ENCODE data around the gene CDH4.

CDH4 gene

DNA sequence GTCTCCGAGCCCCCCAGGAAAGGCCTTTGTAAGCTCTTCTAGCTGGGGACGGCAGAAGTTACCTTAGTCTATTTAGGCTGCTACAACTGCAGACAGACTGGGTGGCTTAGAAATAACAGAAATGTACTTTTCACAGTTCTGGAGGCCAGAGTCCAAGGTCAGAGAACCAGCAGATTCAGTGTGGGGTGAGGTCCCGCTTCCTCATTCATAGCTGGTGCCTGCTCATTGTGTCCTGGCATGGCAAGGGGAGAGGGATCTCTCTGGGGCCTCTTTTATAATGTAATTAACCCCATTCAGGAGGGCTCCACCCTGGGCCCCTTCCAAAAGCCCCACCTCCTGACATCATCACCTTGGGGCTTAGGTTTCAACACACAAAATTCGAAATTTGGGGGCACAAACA, 315.1 kb downstream of the CDH4 start:
- no peak for FAIRE-seq

DNA sequence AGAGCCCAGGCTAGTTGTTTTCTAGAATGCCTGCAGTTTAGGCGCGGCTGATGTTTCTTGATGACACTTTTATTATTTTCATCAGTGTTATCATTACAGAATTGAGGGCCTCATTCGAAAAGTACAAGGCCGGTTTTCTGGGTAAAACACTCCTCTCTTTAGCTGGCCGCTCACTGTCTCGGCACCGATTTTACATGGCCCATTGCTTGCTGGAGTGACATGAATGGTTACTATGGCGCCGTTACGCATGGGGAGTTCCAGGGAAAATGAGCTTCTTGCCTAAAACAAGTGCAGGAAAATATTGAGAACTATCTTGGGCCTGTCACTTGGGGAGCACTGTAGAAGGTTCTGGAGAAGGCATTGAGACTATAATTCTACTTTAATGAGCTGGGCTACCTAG, 317.8 kb downstream of the CDH4 start:
- FAIRE-seq: no peak

DNA sequence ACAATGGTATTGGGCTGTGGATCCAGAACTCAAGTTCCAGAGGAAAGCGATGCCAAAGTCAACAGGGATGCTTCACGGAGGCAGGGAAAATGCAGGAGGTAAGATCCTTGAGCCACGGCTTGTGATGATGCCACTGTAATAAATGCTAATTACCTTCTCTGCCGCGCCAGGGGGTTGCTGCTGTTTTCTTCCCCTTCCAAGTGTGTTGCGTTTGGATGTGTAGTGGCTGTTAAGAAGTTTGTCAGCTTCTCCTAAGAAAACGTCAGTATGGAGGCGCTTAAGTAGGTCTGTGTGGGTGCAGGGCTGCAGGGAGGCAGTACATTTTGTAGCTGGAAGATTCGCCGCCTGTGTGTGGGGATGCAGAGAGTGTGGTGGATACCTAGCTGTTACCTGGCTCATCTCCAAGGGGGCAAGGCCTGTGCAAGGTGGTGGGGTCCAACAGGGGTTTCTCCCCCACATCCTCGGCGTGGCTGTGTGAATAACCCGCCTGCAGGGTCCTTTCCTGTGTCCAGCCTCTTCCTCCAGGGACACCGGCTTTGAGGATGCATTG, 318.7 kb downstream of the CDH4 start:
- no peak for FAIRE-seq

DNA sequence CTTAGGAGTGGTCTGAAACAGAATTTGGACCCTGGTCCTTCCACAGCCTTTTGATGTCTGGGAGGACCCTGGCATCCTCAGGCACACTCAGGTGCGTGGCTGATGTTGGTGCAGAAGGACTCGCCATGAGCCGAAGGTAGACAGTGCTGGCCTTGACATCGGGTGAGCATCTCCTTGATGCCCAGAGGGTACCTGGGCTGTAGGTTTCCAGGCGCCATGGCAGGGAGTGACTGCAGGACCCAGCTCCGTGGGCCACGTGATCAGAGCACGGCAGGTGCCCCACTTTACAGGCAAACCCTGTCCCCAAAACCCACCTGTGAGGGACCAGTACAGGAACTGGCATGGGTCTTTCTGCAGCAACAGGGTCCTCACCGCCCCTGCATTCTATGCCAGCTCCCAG, 319.2 kb downstream of the CDH4 start:
- no peak for FAIRE-seq

DNA sequence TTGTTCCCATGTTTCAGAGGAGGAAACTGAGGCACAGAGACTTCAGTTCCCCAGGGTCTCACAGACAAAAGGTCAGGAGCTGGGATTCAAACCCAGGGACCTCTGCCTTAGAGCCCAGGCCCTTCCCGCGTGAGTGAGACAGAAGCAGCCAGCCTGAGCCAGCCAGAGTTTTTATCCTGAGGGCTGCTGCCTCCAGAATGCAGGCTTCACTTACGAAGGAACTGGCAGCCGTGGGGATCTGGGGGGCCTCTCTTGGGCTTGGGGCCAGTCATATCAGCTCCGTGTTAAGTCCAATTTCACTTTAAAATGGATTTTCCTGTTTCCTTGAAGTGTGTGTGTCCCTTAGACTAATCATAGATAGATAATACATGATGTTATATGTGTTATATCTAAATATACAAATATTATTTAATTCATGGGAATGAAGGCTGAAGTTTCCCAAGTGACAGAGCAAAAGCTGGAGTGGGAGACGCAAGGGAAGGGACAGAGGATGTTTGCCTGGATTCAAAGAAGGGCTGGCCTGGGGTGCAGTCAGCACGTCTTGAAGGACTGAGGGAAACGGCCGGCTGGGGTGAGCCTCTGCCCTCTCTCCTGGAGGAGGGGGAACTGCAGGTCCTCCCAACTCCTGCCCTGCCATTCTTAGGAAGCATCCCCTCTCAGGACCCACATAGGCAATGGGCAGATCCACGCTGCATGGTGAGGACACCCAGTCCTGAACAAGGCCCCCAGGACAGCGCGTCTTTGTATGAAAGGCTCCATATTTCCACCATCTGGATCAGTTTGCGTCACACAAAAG, 320.1 kb downstream of the CDH4 start:
- no peak for FAIRE-seq

DNA sequence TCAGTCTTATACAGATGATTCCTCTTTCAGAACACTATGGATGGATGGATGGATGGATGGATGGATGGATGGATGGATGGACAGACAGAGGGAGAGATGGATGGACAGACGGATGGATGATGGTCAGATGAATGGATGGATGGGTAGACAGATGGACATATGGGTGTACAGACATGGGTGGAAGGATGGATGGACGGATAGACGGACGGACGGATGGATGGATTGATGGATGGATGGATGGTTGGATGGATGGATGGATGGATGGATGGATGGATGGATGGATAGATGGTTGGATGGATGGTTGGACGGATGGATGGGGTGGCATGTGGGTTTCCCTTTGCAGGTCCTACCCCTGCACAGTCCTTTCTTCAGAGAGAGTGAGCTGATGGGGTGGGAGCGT, 320.7 kb downstream of the CDH4 start:
- no peak for FAIRE-seq

DNA sequence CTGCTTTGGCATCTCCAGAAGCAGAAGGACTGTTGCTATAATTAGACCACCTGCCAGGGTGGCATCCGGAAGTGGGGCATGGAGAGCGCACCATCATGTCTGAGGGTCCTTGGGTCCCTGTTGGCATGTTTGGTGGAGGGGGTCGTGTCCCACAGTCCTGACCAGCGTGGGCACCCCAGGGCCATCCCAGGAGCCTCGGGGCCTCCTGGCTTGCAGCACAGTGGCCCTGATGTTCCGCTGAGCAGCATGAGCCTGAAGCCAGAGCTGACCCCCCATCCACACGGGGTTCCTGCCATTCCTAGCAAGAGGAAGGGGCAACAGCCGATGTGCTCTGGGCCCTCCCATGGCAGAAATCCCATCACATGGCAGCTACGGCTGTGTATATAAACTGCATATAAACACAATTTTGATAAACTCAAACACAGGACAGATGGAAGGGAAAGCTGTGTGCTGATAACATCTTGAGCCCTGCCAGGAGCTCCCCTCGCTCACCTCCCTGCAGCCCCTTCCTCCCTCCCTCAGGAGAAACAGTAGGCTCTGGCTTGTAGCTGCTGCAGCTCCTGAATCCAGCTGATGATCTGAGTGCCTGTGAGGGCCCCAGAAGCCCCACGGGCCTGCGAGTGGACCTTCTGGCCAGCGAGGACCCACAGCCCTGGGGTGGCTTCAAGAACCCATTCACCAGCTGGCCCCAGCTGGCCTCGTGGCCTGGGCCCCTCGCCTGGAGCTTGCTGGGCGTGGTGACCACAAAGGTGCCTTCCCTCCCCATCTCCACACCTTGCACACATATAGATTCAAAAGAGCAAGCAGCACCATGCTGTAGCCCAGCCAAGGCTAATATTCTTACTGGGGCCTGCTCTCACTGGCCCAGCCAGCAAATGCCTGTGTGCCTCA, 321.6 kb downstream of the CDH4 start:
- no peak for FAIRE-seq

DNA sequence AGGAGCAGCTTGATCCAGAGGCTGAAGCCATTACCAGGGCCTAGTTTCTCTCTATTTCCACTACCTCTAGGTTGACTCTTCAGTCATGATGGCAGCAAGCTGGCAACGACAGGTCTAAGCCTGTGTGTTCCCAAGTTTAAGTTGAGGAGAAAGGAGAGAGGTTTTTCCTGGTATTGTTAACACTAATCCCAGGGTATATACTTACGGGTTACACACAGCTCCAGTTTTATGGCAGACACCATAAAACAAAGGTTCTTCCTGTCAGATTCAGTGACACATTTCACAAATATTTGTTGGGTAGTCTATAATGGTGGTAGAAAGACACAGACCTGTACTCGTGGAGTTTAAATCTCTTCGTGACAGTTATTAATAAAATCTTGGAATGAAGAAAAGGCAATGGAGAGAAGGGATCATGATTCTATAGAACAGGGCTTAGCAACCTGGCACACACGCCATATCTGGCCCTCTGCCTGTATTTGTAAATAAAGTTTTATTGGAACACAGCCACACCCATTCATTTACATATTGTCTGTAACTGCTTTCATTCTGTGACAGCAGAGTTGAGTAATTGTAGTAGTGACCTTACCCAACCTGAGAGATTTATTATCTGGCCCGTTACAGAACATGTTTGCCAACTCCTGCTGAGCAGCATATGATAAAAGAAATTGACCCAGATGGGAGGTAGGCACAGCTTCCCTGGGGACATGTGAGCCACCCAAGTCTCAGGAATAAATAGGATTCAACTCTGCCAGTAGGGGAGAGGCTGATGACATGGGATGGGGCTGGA, 323.3 kb downstream of the CDH4 start:
- no peak for FAIRE-seq

DNA sequence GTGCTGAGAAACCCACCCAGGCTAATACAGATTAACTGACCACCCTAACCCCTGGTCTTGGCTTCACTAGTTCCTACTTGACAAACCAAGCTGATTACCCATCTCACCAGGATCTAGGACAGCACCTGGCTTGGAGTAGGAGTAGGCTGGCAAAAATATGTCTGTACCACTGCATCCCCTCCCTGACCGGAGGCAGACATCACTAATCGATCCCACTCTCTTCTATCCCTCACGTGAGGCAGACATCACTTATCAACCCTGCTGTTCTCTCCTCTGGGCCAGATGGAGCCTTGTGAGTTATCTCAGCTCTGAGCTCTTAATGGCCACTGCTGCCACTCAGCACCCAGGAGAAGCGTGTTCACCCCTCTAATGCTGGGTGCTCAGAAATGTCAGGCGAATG, 324.3 kb downstream of the CDH4 start:
- FAIRE-seq: no peak

DNA sequence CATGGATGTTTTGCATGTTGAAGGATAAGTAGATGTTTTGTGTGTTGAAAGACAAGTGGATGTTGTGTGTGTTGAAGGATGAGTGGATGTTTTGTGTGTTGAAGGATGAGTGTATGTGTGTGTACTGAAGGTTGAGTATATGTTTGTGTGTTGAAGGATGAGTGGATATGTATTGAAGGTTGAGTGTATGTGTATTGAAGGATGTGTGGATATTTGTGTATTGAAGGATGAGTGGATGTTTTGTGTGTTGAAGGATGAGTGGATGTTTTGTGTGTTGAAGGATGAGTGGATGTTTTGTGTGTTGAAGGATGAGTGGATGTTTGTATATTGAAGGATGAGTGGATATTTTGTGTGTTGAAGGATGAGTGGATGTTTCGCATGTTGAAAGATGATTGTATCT, 325.0 kb downstream of the CDH4 start:
- no peak for FAIRE-seq

DNA sequence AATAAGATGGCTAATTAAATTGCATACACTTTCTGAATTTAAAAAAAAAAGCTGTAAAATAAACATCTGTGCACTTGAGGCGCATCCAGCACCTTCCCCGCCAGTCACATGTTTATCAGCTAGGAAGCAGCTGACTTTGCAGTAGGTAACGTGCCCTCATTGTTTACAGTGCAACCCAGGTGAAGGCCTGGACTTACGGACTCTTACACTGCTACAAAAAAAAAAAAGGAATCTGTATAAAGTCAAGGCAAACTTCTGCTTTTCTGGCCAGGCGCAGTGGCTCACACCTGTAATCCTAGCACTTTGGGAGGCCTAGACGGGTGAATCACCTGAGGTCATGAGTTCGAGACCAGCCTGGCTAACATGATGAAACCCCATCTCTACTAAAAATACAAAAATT, 327.8 kb downstream of the CDH4 start:
- FAIRE-seq: no peak

DNA sequence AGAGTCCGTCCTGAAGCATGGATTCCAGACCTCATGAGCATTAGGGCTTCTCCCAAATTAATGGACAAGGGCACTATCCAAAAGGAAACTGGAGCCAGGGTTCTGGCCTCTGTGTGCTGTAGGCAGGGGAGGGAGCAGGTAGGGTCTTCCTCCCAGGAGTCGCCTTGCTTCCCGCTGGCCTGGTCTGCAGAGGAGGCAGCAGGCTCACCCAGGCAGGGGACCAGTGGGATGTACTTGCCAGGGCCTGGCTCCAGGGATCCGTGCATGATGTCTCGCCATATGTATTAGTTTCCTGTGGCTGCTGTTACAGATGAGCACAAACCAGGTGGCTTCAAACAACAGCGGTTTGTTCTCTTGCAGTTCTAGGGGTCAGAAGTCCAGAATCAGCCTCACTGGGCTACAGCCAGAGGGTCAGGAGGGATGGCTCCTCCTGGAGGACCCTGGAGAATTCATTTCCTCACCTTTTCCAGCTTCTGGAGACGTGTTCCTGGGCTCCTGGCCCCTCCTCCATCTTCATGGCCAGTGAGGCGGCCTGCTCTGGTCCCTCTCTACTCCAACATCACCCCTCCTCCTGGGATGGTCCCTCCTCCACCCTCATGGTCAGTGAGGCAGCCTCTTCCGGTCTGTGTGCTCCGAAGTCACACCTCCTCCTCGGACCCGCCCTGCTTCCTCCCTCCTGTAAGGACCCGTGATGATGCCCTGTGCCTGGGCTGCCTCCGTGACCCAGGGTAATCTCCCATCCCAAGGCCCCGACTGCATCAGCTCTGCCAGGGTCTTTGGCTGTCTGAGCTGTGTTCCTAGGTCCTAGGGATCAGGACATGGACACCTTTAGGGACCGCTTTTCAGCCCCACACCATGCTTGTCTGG, 329.1 kb downstream of the CDH4 start:
- no peak for FAIRE-seq

DNA sequence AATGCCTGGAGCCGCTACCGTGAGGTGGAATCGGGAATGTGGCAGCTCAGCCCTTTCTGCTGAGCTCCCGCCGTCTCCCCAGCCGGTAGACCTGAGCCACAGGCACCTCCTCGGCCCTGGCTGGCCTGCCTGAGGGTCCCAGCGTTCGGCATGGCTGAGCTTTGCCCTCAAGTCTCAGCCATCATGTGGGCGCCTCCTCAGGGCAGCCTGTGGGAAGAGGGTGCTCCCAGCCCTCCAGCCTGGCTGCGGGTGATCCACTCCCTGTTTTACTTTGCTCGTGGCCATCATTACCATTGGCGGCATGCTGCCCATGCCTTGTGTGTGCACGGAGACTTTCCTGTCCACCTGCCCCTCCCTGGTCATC, 329.7 kb downstream of the CDH4 start:
- no peak for FAIRE-seq

DNA sequence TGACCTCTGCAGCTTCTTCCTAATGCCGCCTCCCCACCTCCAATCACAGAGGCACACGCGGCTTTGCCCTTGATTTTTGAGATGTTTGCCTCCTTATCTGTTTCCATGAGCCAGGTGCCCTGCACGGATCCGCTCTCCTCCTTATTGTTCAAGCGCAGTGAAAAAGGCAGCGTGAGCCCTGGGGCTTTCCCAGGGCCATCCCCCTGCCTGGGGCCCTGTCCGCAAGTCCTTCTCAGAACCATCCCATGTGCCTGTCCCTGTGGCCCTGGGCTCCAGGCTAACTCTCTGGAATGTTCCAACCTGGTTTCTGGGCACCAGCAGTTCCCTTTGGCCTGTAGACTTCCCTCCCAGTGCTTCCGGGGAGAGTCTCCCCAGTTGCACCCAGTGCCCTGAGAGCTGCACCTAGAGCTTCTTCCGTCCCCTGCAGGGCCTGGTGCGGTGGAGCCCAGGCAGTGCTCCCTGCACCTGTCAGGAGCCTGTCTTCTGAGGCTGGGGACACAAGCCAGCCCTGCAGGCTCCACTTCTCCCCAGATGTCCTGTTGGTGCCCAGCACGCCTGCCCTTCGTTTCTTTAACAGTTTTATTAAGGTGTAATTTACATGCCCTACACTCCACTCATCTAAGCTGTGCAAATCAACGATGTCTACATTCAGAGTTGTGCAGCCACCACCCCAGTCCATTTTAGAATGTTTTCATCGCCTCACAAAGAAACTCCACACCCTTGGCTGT, 330.3 kb downstream of the CDH4 start:
- no peak for FAIRE-seq

DNA sequence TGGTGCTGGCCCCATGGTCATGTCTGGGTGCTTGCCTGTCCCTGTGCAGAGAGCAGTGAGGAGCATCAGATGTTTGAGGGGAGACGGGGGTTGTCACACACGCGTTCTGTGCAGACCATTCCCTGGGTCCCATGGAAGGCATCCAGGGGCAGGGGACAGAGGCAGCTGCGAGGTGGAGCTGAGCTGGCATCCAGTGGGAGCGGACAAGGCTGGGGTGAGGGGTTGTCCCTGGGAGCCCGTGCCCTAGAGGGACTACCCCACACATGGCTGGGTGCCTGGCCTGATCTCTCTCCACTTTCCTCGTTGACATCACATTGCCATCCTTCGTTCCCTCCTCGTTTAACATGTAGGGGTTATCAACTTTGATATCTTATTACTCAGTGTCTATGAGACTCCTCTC, 331.3 kb downstream of the CDH4 start:
- no peak for FAIRE-seq

DNA sequence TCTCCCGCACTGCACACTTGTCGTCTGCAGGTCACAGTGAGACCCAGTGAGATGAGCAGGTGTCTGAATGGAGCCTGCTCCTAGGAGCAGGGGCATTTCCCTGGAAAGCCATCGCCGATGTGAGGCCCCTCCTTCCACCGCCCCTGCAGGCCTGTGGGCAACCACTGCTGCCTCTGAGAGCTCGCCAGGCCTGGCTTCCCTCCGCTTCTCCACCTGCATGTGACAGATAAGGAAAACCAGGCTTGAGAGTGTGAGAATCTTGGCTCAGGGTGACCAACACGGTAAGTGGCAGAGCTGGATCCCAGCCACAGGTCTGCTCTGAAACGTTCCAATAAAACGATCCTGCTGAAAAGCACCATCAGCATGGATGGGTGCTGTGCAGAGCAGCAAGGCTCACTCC, 332.8 kb downstream of the CDH4 start:
- FAIRE-seq: no peak

DNA sequence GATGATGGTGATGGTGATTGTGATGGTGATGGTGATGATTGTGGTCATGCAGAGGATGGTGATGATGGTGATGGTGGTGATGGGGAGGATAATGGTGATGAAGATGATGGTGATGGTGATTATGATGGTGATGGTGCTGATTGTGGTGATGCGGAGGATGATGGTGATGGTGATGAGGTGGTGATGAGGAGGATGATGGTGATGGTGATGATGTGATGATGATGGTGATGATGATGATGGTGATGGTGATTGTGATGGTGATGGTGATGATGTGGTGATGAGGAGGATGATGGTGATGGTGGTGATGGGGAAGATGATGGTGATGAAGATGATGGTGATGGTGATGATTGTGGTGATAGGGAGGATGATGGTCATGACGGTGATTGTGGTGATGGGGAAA, 333.7 kb downstream of the CDH4 start:
- no peak for FAIRE-seq

DNA sequence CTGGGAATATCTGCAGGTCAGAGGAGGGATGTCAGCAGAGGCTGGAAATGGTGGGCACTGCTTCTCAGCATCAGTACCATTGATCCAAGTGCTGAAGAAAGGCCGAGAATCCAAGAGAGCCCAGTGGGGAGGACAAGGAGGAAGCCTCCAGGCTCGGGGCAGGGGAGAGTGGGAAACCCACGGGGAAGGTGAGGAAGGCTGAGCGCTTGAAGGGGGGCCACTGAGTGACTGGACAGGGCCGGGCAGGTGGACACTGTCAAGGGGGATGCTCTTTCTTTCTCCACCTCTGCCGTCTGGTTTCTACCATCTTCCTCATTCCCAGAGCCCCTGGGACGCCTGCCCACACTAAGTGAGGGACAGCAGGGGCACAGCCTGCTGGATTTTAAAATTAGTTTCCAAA, 335.0 kb downstream of the CDH4 start:
- FAIRE-seq: no peak

DNA sequence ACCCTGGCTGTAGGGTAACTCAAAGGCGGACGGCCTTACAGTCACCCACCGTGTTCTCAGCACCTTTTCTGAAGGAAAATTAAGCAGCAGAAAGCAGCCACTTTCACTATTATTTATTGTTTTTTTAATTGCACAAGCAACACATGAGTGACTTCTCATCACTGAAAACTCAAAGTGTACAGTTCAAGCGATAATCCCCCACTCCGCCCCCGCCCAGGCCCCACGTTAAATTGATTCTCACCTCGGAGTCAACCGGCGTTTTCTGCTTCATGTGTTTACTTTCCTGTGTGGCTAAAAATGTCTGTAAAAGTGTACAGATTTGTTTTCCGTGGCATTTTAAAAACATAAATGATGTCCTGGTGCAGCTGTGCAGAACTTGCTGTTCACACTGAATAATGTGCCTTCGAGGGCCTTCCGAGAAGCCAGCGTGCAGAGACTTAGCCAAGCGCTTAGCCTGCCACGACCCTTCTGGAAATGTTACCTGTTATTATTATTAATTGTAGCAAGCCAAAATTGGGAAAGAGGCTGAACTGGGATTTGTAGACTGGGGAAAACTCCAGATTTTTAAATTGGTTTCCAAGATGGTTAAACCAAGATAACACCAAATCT, 335.7 kb downstream of the CDH4 start:
- FAIRE-seq: no peak

DNA sequence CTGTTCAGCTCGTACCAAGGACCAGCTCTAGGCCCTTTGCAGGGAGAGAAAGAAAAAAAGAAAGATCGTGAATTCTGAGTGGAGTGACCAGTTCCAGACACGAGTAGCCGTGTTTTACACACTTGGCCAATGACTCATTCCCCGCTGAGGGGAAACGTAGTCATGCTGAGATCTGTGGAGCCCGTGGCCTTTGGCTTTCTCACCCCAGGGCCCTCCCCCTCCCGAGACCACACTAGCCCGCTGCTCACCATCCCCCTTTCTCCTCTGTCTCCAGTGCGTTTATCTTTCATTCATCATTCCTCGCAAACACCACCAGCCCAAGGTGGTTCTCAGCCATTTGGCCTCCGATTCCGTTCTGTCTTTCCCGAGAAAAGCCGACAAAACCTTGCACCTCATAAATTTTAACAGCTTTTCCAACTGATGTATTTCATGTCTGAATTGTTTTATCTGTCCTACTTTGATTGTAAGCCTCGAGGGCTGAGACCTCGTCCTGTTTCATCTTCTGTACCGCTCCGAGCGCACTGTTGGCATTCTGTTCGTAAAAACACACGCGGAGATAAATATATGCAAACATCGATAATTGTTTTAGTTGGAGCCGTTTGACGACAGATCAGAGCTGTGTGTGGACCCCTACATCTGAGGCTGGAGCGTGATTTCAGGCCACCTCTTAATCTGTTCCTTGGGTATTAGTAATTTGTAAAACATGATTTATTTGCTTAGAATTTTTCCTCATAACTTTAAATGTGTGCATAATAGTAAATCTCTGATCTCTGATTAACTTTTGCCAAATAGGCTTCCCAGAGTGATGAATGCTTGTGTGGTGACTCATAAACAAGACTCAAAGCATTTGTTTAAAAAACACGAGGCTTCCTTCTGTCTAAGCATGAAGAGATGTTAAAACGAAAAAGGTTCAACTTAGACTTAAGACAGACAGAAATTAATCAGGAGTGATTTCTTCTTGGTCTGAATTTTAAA, 336.6 kb downstream of the CDH4 start:
- no peak for FAIRE-seq
